GM12892 (cell line): Measurements from ENCODE around the gene C12orf60.
A peak's percentile ranks its signal among the peaks of the same experiment; 100 is the strongest.

Source experiments
- DNase-seq: peaks from one replicate; pipeline ENCODE4 v3.0.0; 2011; ENCODE audit not compliant: insufficient read length
- FAIRE-seq: peaks from 2 replicates; lab custom pipeline; 2011; peaks lifted over from hg19 to GRCh38; lab: Jason Lieb, UNC
- POLR2A ChIP-seq: IDR thresholded peaks from 2 replicates; pipeline ENCODE4 v1.6.1; 2011; ENCODE audit warnings: low read depth, low read length, control low read depth
- POLR2AphosphoS5 ChIP-seq: IDR thresholded peaks from 2 replicates; pipeline ENCODE4 v1.6.1; 2011; ENCODE audit warnings: low read depth, low read length, control low read depth
- TAF1 ChIP-seq: IDR thresholded peaks from 2 replicates; pipeline ENCODE4 v1.6.1; 2011; ENCODE audit warnings: low read depth, mild to moderate bottlenecking, control low read depth, low read length, borderline replicate concordance

C12orf60 gene

GRCh38 chr12:14770496-14771461 lies 32.7 kb upstream of the C12orf60 start:
- FAIRE-seq (peak; percentile 80), DNase-seq (peak; percentile 31)
- TF ChIP-seq POLR2AphosphoS5 (peak; percentile 98), TAF1 (peak; percentile 90), POLR2A (peak; percentile 99)

GRCh38 chr12:14771651-14772137 lies 31.8 kb upstream of the C12orf60 start:
- DNase-seq (no peak), FAIRE-seq (peak; percentile 33)
- TF ChIP-seq POLR2AphosphoS5 (no peak), POLR2A (no peak), TAF1 (no peak)

GRCh38 chr12:14772946-14773345 lies 30.5 kb upstream of the C12orf60 start:
- TF ChIP-seq TAF1: no peak
- no peak for TF ChIP-seq POLR2A
- no peak for TF ChIP-seq POLR2AphosphoS5
- FAIRE-seq: no peak
- DNase-seq: no peak

GRCh38 chr12:14773685-14774073 lies 29.8 kb upstream of the C12orf60 start:
- no peak for FAIRE-seq
- peak; percentile 5 for DNase-seq
- no peak for TF ChIP-seq TAF1
- no peak for TF ChIP-seq POLR2A
- TF ChIP-seq POLR2AphosphoS5: no peak

GRCh38 chr12:14774074-14774905 lies 29.2 kb upstream of the C12orf60 start:
- DNase-seq (peak; percentile 72), FAIRE-seq (peak; percentile 83)
- TF ChIP-seq TAF1 (peak; percentile 65), POLR2A (peak; percentile 91), POLR2AphosphoS5 (peak; percentile 88)

GRCh38 chr12:14774906-14775635 lies 28.4 kb upstream of the C12orf60 start:
- TF ChIP-seq POLR2A (no peak), TAF1 (no peak), POLR2AphosphoS5 (no peak)
- DNase-seq (peak; percentile 13), FAIRE-seq (peak; percentile 30)

DNA sequence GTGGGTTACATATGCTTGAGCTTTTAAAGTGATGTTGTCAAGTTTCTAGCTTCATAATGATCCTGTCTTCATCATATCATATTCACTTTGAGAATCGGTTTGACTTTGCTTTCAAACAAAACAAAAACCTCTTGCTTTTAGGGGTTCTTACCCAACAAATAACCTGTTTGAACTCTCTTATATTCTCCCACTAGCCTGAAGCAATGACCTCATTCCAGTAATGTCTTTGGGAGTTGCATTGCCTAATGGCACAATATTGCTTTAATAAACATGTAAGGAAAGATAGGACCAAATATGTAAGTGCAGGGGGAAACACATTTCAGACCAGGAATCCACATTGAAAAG lies 27.9 kb upstream of the C12orf60 start:
- peak; percentile 5 for FAIRE-seq
- DNase-seq: no peak
- TF ChIP-seq POLR2A (no peak), TAF1 (no peak), POLR2AphosphoS5 (no peak)

DNA sequence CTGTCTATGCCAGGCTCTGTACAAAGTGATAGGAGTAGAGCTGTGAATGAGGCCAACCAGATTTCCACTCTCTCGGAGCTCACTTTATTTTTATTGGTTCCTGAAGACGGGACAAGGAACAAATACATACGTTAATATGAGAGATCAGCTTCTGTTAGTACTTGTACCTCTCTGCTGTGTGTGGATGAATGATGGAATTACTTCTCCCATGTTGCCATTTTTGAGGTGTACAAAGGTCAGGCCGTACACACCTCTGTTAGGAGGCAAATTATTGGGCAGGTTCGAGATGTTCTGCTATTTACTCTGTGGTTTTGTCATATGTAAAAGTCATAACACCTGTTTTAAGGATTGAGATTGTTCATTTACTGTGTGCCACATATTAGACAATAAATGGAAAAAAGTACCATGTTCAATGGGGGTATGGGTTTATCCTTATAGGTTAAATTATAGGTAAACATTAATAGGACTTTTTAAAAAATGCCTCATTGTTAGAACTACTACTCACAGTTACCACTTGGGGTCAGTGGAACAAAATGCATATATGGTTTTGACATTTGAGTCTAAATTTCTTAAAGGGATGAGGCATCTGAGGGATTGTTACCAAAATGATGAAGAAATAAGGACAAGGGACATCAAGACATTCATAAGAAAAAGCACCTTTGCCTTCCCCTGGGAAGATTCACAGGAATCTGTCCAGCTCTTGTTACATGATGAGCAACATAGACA lies 27.1 kb upstream of the C12orf60 start:
- FAIRE-seq: no peak
- TF ChIP-seq POLR2A: no peak
- TF ChIP-seq POLR2AphosphoS5: no peak
- no peak for DNase-seq

DNA sequence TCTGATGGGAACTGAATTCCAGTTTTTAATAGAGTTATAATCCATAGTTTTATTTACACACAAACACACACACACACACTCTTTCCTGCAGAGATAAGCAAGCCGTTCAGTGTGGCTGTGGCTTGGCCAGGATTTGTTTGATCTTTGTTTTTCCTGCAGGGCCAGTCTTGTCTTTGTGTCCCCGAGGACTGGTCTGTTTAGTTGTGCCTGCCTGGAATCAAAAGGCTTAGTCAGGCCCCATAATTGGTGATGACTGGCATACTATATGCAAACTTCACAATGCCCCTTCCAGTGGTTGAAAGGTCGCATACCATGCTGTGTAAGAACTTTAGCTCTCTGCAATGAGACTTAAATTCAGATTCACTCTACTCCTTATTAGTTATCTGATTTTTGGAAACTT lies 26.2 kb upstream of the C12orf60 start:
- FAIRE-seq (no peak), DNase-seq (no peak)
- TF ChIP-seq POLR2A (no peak), POLR2AphosphoS5 (no peak), TAF1 (no peak)

DNA sequence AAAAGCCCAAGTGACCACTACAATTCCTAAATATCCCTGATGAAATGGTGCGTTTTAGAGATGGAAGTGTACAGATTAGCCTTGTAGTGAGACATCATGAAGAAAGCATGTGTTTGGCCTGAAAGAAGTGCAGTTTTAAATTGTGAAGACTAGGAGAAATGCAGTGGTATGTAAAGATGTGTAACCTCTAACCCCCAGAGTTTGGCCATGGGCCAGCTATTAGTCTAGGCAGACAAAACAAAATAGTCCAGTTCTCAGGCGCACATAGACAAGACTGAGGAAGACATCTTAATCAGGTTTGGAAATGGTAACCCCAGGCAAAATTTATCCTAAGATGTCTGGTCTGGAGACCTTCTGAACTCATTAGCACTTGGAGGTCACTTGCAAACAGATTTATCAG lies 23.6 kb upstream of the C12orf60 start:
- DNase-seq (no peak), FAIRE-seq (no peak)
- TF ChIP-seq POLR2AphosphoS5: no peak
- no peak for TF ChIP-seq POLR2A
- no peak for TF ChIP-seq TAF1

DNA sequence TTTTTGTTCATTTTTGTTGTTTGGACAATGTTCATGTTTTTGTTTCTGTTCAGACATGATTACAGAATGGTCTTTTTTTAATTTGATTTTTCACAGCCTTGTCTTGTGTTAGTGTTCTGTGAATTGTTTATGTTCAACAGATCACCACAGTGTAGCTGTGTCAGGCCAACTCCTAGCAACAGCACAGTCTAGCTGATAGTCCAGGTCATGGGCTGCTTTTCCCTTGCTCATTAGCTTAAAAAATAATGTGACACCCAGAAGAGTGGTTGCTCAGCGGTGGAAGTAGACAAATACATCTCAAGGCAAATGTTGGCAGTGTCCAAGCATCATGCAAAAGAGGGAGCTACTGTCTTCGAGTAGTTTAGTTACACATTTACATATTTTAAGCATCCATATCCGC lies 22.6 kb upstream of the C12orf60 start:
- FAIRE-seq (peak; percentile 70), DNase-seq (no peak)
- TF ChIP-seq TAF1: no peak
- TF ChIP-seq POLR2AphosphoS5: no peak
- no peak for TF ChIP-seq POLR2A
